NCI-H345 (cell line): ENCODE data around the gene COL6A2.
"Not testable (repeated sequence)": the region's sequence is repeated elsewhere in the genome, so short reads cannot be mapped to it uniquely, and the experiment has no call there.

Experiments
- DNase-seq: peaks from one replicate; lab custom pipeline; 2025; lab: John Stamatoyannopoulos, UW

COL6A2 gene

GRCh38 chr21:46155514-46156377, 57.8 kb downstream of the COL6A2 start, which contains the start of gene FTCD:
Gene FTCD, minus strand, starts transcription at chr21:46155579. Its CDS starts 56 bp downstream, at chr21:46155523.
- no peak for DNase-seq

GRCh38 chr21:46156378-46156645, 58.4 kb downstream of the COL6A2 start:
- DNase-seq, result no peak

- DNase-seq, result no peak
Observed at GRCh38 chr21:46156678-46157077, 58.8 kb downstream of the COL6A2 start.

GRCh38 chr21:46157396-46157986, 59.6 kb downstream of the COL6A2 start:
- DNase-seq, result no peak

- DNase-seq, result no peak
Observed at GRCh38 chr21:46157987-46158451, 60.1 kb downstream of the COL6A2 start.

- DNase-seq, result no peak
Observed at GRCh38 chr21:46158666-46159300, 60.9 kb downstream of the COL6A2 start.

- no peak for DNase-seq
Observed at GRCh38 chr21:46159390-46159789, 61.5 kb downstream of the COL6A2 start.

- no peak for DNase-seq
Observed at GRCh38 chr21:46159841-46160656, 62.1 kb downstream of the COL6A2 start.

- DNase-seq, result no peak
Observed at GRCh38 chr21:46160657-46160906, 62.7 kb downstream of the COL6A2 start.

GRCh38 chr21:46160907-46161632, 63.2 kb downstream of the COL6A2 start:
- no peak for DNase-seq

GRCh38 chr21:46161633-46162592, 64.0 kb downstream of the COL6A2 start:
- no peak for DNase-seq

GRCh38 chr21:46163380-46163779, 65.5 kb downstream of the COL6A2 start:
- DNase-seq, result no peak

- no peak for DNase-seq
Observed at GRCh38 chr21:46165098-46165497, 67.2 kb downstream of the COL6A2 start.

- DNase-seq, result no peak
Observed at GRCh38 chr21:46168238-46168637, 70.3 kb downstream of the COL6A2 start.

GRCh38 chr21:46168659-46169386, 70.9 kb downstream of the COL6A2 start:
- DNase-seq, result no peak

- not testable (repeated sequence) for DNase-seq
Observed at GRCh38 chr21:46170436-46171193, 72.7 kb downstream of the COL6A2 start.

GRCh38 chr21:46171585-46171984, 73.7 kb downstream of the COL6A2 start:
- DNase-seq, result no peak

GRCh38 chr21:46171996-46172862, 74.3 kb downstream of the COL6A2 start:
- no peak for DNase-seq
